ENCODE data around the gene IBA57. TPM values are rescaled to one million over a fixed set of nuclear protein-coding genes. Genes with fewer than 3 reads are reported as not detected.
A peak's percentile ranks its signal among the peaks of the same experiment; 100 is the strongest.
"Not testable (repeated sequence)": the region's sequence is repeated elsewhere in the genome, so short reads cannot be mapped to it uniquely, and the experiment has no call there.

IBA57 gene
- total RNA-seq, 2 experiments from 2014 or later: 9.1 to 9.9 TPM

- no peak overlapping the region for H3K4me3 ChIP-seq (ENCODE audit: low read depth, low read length, poor library complexity, severe bottlenecking)
- TF ChIP-seq EZH2phosphoT487 (IDR thresholded peaks at IDR 0.05; ENCODE audit: borderline replicate concordance, low read depth, low read length) (no peak), CTCF (conservative IDR thresholded peaks at IDR 0.05; ENCODE audit: low read length) (no peak)
- peaks cover 2% of the 10 kb centered on the region; the same call in 1 of the 2 replicates for H3K9me3 ChIP-seq (ENCODE audit: low read length)
- CTCF ChIA-PET (ENCODE audit: unreplicated experiment): interaction anchor here (0.6 kb wide), 1 partner anchor 84 kb away, joined by 3 read pairs; no protein-coding TSS in a partner anchor
- no peaks in the 10 kb centered on the region for H3K9me2 ChIP-seq (ENCODE audit: insufficient read depth, low read length)
- peak; percentile 16 for DNase-seq (ENCODE audit: low spot score)
- intact Hi-C loops (cut with micrococcal nuclease; ENCODE audit: unreplicated experiment): no loop called here
- POLR2A ChIA-PET: interaction anchor here (0.6 to 1.2 kb wide), 3 partner anchors 186 to 237 kb away, joined by 3 to 6 read pairs (median 3); no protein-coding TSS in a partner anchor
- BruUV-seq (replicated peaks): no TSS peak
- no peaks in the 10 kb centered on the region for H3K79me2 ChIP-seq (ENCODE audit: insufficient read depth, low read depth, low read length)
- H2AFZ ChIP-seq (ENCODE audit: low read length): no peak overlapping the region
- peaks cover 9% of the 10 kb centered on the region for H3K4me1 ChIP-seq (ENCODE audit: insufficient read depth, low read length, poor library complexity, severe bottlenecking)
- no peaks in the 10 kb centered on the region for H4K20me1 ChIP-seq (ENCODE audit: insufficient read depth, low read length)
- H3K27ac ChIP-seq (ENCODE audit: low read depth, low read length, poor library complexity, severe bottlenecking): no peak overlapping the region
- peaks cover 37% of the 10 kb centered on the region for H3K36me3 ChIP-seq (ENCODE audit: insufficient read depth, low read length)
- peak overlapping the region; percentile 23; the same call in 1 of the 2 replicates for H3K4me2 ChIP-seq (ENCODE audit: low read length)
Measured at GRCh38 chr1:228219962-228220780, 54.6 kb downstream of the IBA57 start.

DNA sequence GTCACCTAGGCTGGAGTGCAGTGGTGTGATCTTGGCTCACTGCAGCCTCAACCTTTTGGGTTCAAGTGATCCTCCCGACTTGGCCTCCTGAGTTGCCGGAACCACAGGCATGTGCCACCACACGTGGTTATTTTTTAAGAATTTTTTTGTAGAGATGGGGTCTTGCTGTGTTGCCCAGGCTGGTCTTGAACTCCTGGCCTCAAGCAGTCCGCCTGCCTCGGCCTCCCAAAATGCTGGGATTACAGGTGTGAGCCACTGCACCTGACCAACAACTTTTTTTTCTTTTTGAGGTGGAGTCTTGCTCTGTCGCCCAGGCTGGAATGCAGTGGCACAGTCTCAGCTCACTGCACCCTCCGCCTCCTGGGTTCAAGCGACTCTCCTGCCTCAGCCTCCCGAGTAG, 55.5 kb downstream of the IBA57 start:
- H3K27ac ChIP-seq (ENCODE audit: low read depth, low read length, poor library complexity, severe bottlenecking); intact Hi-C loops (cut with micrococcal nuclease; ENCODE audit: unreplicated experiment); H3K79me2 ChIP-seq (ENCODE audit: insufficient read depth, low read depth, low read length); H3K4me3 ChIP-seq (ENCODE audit: low read depth, low read length, poor library complexity, severe bottlenecking); POLR2A ChIA-PET; H3K9me3 ChIP-seq (ENCODE audit: low read length); BruUV-seq (replicated peaks); H4K20me1 ChIP-seq (ENCODE audit: insufficient read depth, low read length); H2AFZ ChIP-seq (ENCODE audit: low read length); H3K4me1 ChIP-seq (ENCODE audit: insufficient read depth, low read length, poor library complexity, severe bottlenecking); CTCF ChIA-PET (ENCODE audit: unreplicated experiment); H3K4me2 ChIP-seq (ENCODE audit: low read length); DNase-seq (ENCODE audit: low spot score); H3K9me2 ChIP-seq (ENCODE audit: insufficient read depth, low read length): not testable (repeated sequence)
- H3K36me3 ChIP-seq (ENCODE audit: insufficient read depth, low read length): peaks cover 46% of the 10 kb centered on the region

DNA sequence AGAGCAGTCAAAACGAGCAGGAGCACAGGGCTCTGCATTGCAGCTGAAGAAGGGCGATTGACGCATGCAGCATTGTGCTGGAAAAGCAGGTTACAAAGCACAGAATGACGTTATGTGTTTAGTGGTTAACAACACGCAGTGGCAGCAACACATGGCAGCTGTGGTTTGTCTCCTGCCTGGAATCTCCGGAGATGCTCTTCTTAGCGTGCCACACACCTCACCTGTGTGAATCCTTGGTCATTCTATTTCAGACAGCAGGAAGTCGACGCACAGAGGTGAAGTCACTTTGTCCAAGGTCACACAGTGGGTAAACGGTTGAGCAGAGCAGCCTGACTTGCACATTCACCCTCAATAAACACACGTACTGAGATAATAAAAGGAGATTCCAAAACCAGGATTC, 56.9 kb downstream of the IBA57 start:
- POLR2A ChIA-PET: interaction anchor here (0.6 kb wide), 2 partner anchors 9 to 65 kb away, joined by 3 read pairs; no protein-coding TSS in a partner anchor
- Histone ChIP-seq H3K4me2 (ENCODE audit: low read length) (no peak overlapping the region), H3K27ac (ENCODE audit: low read depth, low read length, poor library complexity, severe bottlenecking) (no peak overlapping the region), H3K4me1 (ENCODE audit: insufficient read depth, low read length, poor library complexity, severe bottlenecking) (peaks cover 9% of the 10 kb centered on the region), H2AFZ (ENCODE audit: low read length) (no peak overlapping the region), H3K79me2 (ENCODE audit: insufficient read depth, low read depth, low read length) (no peaks in the 10 kb centered on the region), H3K4me3 (ENCODE audit: low read depth, low read length, poor library complexity, severe bottlenecking) (no peak overlapping the region), H4K20me1 (ENCODE audit: insufficient read depth, low read length) (no peaks in the 10 kb centered on the region), H3K36me3 (ENCODE audit: insufficient read depth, low read length) (peaks cover 52% of the 10 kb centered on the region), H3K9me3 (ENCODE audit: low read length) (peaks cover 5% of the 10 kb centered on the region; the same call in 1 of the 2 replicates), H3K9me2 (ENCODE audit: insufficient read depth, low read length) (no peaks in the 10 kb centered on the region)
- intact Hi-C loops (cut with micrococcal nuclease; ENCODE audit: unreplicated experiment): no loop called here
- TF ChIP-seq EZH2phosphoT487 (IDR thresholded peaks at IDR 0.05; ENCODE audit: borderline replicate concordance, low read depth, low read length): no peak
- no peak for TF ChIP-seq CTCF (conservative IDR thresholded peaks at IDR 0.05; ENCODE audit: low read length)
- CTCF ChIA-PET (ENCODE audit: unreplicated experiment): no interaction called here
- no TSS peak for BruUV-seq (replicated peaks)
- DNase-seq (ENCODE audit: low spot score): no peak
